GM13976 (cell line): ENCODE results near the gene GNAS.

Experiments used
- DNase-seq: peaks from one replicate; pipeline ENCODE4 v3.0.0; 2012; ENCODE audit warnings: low spot score
- CTCF ChIP-seq: IDR thresholded peaks from 2 replicates; pipeline ENCODE4 v1.5.1; 2012; ENCODE audit warnings: borderline replicate concordance, mild to moderate bottlenecking; ENCODE audit not compliant: insufficient read depth; ENCODE audit errors: extremely low read depth, missing control alignments, control extremely low read depth
- in situ Hi-C: fragments of 300-500 bp; cut with MboI; formaldehyde crosslinking; loops from one replicate; pipeline ENCODE4 v1.12.0; 2022; ENCODE audit warnings: low sequenced_read_pairs, mixed read lengths, inconsistent platforms; ENCODE audit not compliant: unreplicated experiment

The GNAS gene

DNA sequence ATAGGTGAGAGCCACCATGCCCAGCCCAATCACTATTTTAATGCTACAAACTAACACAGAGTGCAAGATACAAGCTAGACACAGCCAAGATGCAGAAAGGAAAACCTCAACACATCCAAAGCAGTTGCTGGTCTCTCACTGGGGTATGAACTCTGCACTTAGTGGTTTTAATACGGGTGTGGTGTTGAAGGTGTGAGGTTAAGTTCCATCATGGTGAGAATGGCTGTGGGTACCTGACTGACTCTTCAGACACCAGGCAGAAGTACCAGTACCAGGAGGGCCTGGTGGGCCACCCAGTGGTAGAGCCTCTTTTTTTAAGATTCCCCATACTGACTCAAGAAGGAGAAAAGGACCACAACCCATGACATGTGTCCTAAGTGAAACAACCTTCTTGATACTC is 14.8 kb upstream of the GNAS start:
- in situ Hi-C loops = loop anchor here (25.0 kb wide), 1 partner anchor 600 kb away; the partner anchor contains the start of gene ANKRD60
- no peak for TF ChIP-seq CTCF
- DNase-seq = no peak

DNA sequence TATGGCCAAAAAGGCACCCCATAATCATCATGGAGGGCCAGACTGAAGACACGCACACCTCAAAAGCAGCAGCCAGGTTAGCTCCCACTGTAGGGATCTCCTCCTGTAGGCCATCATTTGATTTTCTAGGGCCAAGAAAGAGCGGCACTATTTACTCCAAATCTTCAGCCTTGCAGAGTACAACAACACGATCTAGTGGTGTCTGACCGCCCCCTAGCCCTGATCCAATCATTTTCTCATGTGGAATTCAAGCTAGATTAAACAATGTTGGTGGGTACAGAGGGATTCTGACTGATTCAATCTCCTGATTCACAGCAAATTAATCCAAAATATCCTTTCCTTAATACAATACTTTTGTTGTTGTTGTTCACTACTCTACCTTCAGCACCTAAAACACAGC is 14.3 kb upstream of the GNAS start:
- no peak for TF ChIP-seq CTCF
- in situ Hi-C loops = loop anchor here (25.0 kb wide), 1 partner anchor 601 kb away; the partner anchor contains the start of gene ANKRD60
- DNase-seq = no peak

- in situ Hi-C loops = loop anchor here (25.0 kb wide), 1 partner anchor 602 kb away; the partner anchor contains the start of gene ANKRD60
- DNase-seq = no peak
- peak; percentile 27 for TF ChIP-seq CTCF
Measured at GRCh38 chr20:58839474-58839874, 13.0 kb upstream of the GNAS start.

- no peak for TF ChIP-seq CTCF
- in situ Hi-C loops = loop anchor here (25.0 kb wide), 1 partner anchor 603 kb away; the partner anchor contains the start of gene ANKRD60
- DNase-seq = no peak
Measured at GRCh38 chr20:58839991-58840747, 12.3 kb upstream of the GNAS start.

DNA sequence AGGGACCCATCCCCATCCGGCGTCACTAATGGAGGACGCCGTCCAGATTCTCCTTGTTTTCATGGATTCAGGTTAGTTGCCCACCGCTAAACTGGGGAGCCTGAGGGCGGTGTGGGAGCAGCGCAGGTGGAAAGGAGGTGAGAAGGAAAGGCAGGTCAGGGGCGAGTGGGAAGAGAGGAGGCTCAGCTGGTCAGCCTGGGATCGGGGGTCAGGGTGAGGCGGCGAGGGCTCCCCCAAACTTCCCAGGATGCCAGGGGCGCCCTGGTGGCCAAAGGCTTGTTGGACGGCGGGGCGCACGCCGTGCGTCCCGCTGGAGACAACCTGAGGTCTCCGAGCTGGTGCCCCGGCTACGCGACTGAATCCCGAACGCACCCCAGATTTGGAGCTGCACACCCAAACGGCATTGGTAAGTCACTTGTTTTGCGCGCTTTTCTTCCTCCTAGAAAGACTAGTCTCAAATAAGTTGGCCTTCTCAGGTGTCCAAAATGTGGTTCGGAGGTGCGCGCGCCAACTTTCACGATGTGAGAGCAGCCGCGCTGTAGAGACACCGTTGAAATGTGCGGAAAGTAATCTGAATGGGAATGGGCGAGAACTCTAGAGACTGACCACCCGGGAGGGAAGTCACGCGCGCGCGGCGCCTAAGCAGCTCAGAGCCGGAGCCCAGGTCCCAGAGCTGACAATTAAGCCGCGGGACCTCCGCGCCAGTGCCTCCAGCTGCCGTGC is 11.5 kb upstream of the GNAS start:
- no peak for TF ChIP-seq CTCF
- no peak for DNase-seq
- in situ Hi-C loops = loop anchor here (25.0 kb wide), 1 partner anchor 604 kb away; the partner anchor contains the start of gene ANKRD60

- in situ Hi-C loops = loop anchor here (25.0 kb wide), 1 partner anchor 604 kb away; the partner anchor contains the start of gene ANKRD60
- DNase-seq = no peak
- TF ChIP-seq CTCF = no peak
Measured at GRCh38 chr20:58841539-58842264, 10.8 kb upstream of the GNAS start.
